CD4-positive, alpha-beta T cell treated with Interleukin-10 for 1 hour (primary cell): Measurements from ENCODE around the gene GUCY1A1.

Source experiments
- DNase-seq: peaks from one replicate; pipeline ENCODE4 v3.0.0-alpha.2; 2020

Gene GUCY1A1

GRCh38 chr4:155694100-155694785, 27.6 kb downstream of the GUCY1A1 start:
- no peak for DNase-seq

DNA sequence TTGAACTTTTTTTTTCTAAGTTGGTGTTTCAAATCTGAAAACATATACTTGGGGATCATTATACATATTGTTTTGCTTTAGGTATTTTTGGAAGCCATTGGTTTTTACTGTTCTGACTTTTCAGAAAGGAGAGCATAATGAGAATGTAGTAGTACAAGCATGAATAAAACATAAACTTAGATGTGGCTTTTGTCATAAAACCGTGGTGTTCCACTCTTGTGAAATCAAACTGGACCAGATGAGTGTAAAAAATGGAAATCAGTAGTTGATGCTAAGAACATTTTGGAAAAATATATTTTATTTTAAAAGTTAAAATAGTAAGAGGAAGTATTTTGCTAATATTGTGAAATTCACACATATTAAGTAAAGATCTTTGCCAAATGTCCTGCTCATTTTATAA, 29.6 kb downstream of the GUCY1A1 start:
- DNase-seq = no peak

- DNase-seq = no peak
Measured at GRCh38 chr4:155696726-155697125, 30.1 kb downstream of the GUCY1A1 start.

DNA sequence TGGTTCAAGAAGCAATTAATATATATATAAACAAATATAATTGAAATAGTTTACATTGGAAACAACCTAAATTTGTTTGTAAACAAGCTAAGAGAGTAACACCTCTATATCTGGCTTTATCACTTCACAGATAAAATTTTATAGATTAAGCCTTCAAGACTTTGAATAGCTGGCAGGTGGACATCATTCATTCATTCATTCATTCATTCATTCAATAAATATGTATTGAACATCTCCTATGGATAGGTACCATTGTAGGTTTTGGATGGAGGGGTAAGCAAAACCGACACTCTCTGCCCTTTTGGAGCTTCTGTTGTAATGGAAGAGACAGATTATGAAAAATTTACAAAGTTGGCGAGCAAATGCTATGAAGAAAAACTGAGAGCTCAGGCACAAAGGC, 35.2 kb downstream of the GUCY1A1 start:
- no peak for DNase-seq

DNA sequence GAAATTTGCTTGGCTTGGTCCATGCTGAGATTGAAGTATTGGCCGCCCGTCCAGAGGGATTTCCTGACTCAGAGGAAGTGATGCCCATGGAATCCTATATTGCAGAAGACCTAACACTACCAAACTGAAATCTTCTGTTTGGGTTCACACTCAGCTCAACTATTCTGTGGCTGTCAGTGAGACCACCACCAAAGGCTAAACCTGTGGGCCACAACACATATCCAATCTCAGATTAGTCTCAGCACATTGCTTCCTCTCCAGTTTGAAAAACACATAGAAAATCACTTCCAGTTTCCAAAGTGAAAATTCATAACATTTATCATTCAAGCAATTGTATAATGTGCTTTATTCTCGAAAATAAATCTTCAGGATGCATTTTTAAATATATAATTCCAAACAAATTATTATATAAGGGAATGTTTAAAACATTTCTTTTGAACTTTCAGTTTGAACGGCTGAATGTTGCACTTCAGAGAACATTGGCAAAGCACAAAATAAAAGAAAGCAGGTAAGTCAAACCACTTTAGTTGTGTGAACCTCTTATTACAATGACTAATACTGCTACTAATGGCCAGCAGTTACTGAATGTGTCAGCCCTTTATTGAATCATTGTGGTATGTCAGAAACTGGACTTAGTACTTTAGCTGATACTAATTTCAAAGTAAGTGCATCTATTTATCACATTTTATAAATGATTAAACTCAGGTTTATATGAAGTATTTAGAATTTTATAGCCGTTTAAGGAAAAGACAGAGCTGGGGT, 37.0 kb downstream of the GUCY1A1 start:
- no peak for DNase-seq

- no peak for DNase-seq
Measured at GRCh38 chr4:155704841-155705404, 38.3 kb downstream of the GUCY1A1 start.

- no peak for DNase-seq
Measured at GRCh38 chr4:155705664-155706063, 39.0 kb downstream of the GUCY1A1 start.

DNA sequence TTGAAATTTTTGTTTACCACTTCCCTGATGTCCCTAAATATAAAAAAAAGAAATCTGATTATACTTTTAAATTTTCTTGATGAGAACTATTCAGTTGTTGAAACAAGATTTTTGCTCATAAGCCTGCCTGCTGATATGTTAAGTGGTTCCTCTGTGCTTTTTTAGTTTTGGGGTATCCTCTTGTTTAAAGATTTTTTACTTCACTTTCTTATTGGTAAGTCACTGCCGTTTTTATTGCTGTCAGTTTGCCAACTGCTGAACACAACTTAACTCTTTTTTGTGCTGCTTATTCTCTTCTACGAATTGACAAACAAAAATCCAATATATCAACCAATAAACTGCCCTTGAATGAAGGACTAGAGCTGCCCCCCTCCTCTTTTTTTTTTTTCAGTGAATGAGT, 39.5 kb downstream of the GUCY1A1 start:
- DNase-seq = no peak

- no peak for DNase-seq
Measured at GRCh38 chr4:155707251-155707650, 40.6 kb downstream of the GUCY1A1 start.

DNA sequence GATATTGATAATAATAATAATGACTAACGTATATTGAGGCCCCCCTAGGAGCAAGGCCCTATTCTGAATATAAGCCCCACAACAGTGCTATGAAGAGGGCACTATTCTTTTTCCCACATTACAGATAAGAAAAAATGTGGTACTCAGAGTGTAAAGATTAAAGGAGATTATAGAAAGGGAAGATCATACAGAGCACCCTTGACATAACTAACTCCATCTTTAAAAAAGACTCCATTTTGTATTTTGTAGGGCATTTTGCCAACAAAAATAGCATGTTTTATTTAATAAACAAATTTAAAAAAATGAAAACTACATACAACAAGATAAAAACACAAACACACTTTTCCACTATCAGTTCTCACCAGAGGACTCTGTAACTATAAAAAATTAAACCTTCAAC, 42.1 kb downstream of the GUCY1A1 start:
- DNase-seq = no peak

GRCh38 chr4:155709918-155710317, 43.3 kb downstream of the GUCY1A1 start:
- DNase-seq = no peak

- DNase-seq = no peak
Measured at GRCh38 chr4:155711556-155711955, 44.9 kb downstream of the GUCY1A1 start.

DNA sequence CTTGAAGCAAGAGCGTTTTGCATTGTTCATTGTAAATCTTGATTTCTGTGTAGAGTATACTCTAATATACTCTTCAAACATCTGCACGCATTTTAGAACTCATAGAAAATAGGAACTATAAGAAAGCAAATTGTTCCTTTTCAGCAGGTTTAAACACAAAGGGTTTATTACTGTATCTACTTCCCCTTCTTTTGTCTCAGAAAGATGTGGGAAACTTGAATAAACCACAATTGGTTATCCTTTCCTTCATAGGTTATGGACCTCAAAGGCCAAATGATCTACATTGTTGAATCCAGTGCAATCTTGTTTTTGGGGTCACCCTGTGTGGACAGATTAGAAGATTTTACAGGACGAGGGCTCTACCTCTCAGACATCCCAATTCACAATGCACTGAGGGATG, 46.2 kb downstream of the GUCY1A1 start:
- DNase-seq = no peak

GRCh38 chr4:155713911-155714310, 47.3 kb downstream of the GUCY1A1 start:
- DNase-seq = no peak

DNA sequence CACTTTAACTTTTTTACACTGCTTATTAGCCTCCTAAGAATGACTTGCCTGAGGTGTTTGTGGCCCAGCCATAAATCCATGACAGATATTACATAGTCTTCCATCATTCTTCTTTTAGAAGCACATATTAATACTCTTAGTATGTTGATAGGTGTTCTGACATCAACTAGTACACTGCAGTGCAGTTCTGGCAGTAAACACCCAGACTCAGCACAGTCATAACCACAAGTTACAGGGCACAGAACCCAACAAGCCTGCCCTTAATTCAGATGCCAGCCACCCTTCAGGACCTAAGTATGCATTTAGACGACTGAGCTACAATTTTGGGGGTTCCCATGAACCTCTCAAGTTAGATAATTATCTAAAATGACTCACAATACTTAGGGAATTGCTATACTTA, 55.7 kb downstream of the GUCY1A1 start:
- DNase-seq = no peak

GRCh38 chr4:155722816-155723499, 56.3 kb downstream of the GUCY1A1 start:
- DNase-seq = no peak

DNA sequence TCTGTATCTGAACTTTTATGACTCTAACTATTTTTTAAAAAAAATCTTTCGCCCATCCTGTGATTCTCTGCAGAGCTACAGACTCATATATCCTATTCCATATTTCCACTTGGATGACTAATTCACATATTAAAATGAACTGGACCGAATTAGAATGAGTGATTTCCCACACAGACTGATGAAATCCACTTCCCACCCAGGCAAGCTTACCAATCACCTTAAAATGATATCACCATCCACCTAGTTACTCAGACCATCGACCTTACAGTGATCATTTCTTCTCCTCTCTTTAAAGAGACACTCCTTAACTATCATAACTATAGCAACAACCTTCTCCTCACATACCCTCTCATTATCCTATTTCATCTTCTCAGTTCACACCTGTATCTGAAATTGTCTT, 58.1 kb downstream of the GUCY1A1 start:
- no peak for DNase-seq

DNA sequence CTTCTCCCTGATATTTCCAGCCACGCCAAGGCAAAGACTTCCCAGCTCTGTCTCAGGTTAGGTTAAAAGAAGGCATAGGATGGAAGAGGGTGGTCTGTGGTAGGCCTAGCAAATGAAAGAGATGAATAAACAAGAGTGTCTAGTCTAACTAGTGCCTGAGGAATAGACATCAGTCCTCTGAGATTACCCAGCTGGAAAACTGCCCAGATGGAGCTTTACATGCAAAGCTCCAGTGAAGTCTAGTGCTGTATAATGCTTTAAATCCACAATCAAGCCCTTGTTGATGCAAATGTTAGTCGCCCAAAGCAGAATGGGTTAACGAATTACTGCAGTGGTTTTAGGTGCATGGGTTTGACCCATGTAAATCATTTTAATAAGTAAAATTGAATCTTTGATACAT, 67.4 kb downstream of the GUCY1A1 start:
- DNase-seq = no peak

DNA sequence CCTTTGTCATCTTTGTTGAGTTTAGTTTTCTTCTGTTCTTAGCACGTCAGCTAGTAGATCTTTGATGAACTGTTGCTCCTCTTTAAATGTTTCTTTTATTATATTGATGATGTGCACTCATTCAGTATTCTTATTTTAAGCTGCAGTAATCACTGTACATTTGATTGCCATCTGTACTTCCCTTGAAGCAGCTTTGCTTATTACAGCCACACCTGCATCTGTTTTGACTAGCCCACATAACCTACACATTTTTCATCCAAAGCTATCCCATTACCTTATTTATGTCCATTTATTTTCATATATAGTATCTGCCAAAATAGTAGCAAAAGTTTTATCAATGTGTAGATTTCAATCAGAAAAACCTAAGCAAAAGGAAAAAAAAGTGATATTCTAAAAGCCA, 68.3 kb downstream of the GUCY1A1 start:
- DNase-seq = no peak

GRCh38 chr4:155735496-155735895, 68.8 kb downstream of the GUCY1A1 start:
- no peak for DNase-seq

DNA sequence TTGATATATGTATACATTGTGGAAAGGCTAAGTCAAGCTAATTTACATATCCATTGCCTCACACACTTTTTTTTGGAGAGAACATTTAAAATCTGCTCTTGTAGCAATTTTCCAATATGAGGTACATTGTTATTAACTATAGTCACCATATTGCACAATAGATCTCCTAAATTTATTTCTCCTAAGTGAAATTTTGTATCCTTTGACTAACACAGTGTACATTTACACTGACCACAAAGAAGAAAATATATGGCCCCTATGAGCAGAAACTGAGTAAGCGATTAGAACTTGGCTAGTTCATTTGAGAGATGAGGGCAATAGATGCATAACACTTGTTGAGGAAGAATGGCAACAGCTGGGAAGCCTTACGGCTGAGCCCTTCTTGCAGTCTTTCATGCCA, 71.9 kb downstream of the GUCY1A1 start:
- DNase-seq = no peak

DNA sequence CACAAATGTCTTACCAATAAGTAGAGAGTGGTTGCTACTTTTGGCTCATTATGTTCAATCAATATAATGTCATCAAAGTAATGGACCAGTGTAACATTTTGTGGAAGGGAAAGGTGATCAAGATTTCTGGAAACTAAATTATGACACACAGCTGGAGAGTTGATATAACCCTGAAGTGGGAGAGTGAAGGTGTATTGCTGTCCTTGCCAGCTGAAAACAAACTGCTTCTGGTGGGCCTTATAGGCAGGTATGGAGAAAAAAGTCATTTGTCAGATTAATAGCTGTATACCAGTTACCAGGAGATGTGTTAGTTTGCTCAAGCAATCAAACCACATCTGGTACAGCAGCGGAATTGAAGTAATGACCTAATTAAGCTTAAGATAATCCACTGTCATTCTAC, 74.9 kb downstream of the GUCY1A1 start:
- no peak for DNase-seq

- DNase-seq = no peak
Measured at GRCh38 chr4:155742310-155743015, 75.8 kb downstream of the GUCY1A1 start.
